Panc1 (cell line): ENCODE results near the gene CAVIN1. TPM values are rescaled to one million over a fixed set of nuclear protein-coding genes. Genes with fewer than 3 reads are reported as not detected.
"Not testable (repeated sequence)": the region's sequence is repeated elsewhere in the genome, so short reads cannot be mapped to it uniquely, and the experiment has no call there.

Experiments used
- ATAC-seq: fragments of 200-7000 bp; cut with Tn5 transposase; 2 replicates; pipeline ENCODE4 v1.9.1; 2020; ENCODE audit warnings: mild to moderate bottlenecking, moderate library complexity
- BruUV-seq: library from RNA; stranded (reverse); fragments of 400-500 nt; replicated peaks from 2 replicates; lab custom pipeline; 2021; lab: Mats Ljungman, UMichigan
- CTCF ChIA-PET: fragments of 300-600 bp; sonication (Branson Sonifier 250); formaldehyde crosslinking; loops from one replicate; lab custom pipeline; 2022; ENCODE audit warnings: antibody characterized with exemption; lab: Charles Lee
- POLR2A ChIA-PET: fragments of 300-600 bp; sonication (Branson Sonifier 250); formaldehyde crosslinking; loops from one replicate; lab custom pipeline; 2022; ENCODE audit warnings: antibody characterized with exemption; lab: Charles Lee
- DNase-seq: peaks from one replicate; pipeline ENCODE4 v3.0.0-alpha.2; 2010; ENCODE audit warnings: low read depth, low spot score
- H3K27ac ChIP-seq: 2 replicates; pipeline ENCODE4 v1.5.1; 2011; ENCODE audit warnings: mild to moderate bottlenecking, low read length, inconsistent platforms
- H3K27me3 ChIP-seq: fragments of 200-500 bp; sonication (Bioruptor generic); 2 replicates; pipeline ENCODE4 v1.6.0; 2014; ENCODE audit warnings: low read length, inconsistent platforms; ENCODE audit not compliant: control insufficient read depth, insufficient read depth
- H3K36me3 ChIP-seq: fragments of 200-500 bp; sonication (Bioruptor generic); 2 replicates; pipeline ENCODE4 v1.5.1; 2014; ENCODE audit warnings: inconsistent platforms, mild to moderate bottlenecking, low read length, moderate library complexity; ENCODE audit not compliant: control insufficient read depth, insufficient read depth
- H3K4me1 ChIP-seq: 2 replicates; pipeline ENCODE4 v1.5.1; 2011; ENCODE audit warnings: inconsistent platforms, mild to moderate bottlenecking, low read length, moderate library complexity; ENCODE audit not compliant: control insufficient read depth, insufficient read depth
- H3K4me3 ChIP-seq, 2 experiments: 2 replicates each; pipeline ENCODE4 v1.5.1; 2011 to 2012; ENCODE audit warnings: low read depth in 2 of 2, low read length in 2 of 2, mild to moderate bottlenecking in 2 of 2, inconsistent platforms in 1 of 2, moderate library complexity in 1 of 2
- H3K9me3 ChIP-seq: fragments of 200-500 bp; sonication (Bioruptor generic); 2 replicates; pipeline ENCODE4 v1.5.1; 2014; ENCODE audit warnings: low read depth, mild to moderate bottlenecking, inconsistent platforms, low read length, moderate library complexity; ENCODE audit not compliant: control insufficient read depth, insufficient read depth
- POLR2AphosphoS5 ChIP-seq: IDR thresholded peaks from 2 replicates; pipeline ENCODE4 v1.6.1; 2012; ENCODE audit warnings: mild to moderate bottlenecking, low read depth, low read length, moderate library complexity
- SIN3A ChIP-seq: IDR thresholded peaks from 2 replicates; pipeline ENCODE4 v1.6.1; 2012; ENCODE audit warnings: low read depth, mild to moderate bottlenecking, low read length, moderate library complexity, borderline replicate concordance; ENCODE audit not compliant: insufficient read depth
- TCF7L2 ChIP-seq: IDR thresholded peaks from 2 replicates; pipeline ENCODE4 v1.6.1; 2011; ENCODE audit warnings: mild to moderate bottlenecking, low read depth, low read length, inconsistent platforms
- in situ Hi-C: cut with HindIII; loops from 2 replicates; pipeline ENCODE4 v1.10.0; 2016; ENCODE audit warnings: low sequenced_read_pairs, low pct_unique_long_range_greater_than_20kb
- intact Hi-C: fragments of 100-400 bp; cut with micrococcal nuclease; formaldehyde crosslinking; loops from one replicate; pipeline ENCODE4 v1.10.0; 2022; ENCODE audit not compliant: unreplicated experiment
- total RNA-seq: library from RNA; stranded (reverse); gene quantifications from one replicate; pipeline ENCODE4 v1.2.1, GENCODE V29; 2021; ENCODE audit not compliant: unreplicated experiment
- TF ChIP-seq, protein P1 (sequence below), 2 experiments: IDR thresholded peaks; 2 replicates each; pipeline ENCODE4 v1.6.1; 2011 to 2012; ENCODE audit warnings: low read depth in 2 of 2, control low read depth in 1 of 2, low read length in 1 of 2, mild to moderate bottlenecking in 1 of 2, moderate library complexity in 1 of 2; ENCODE audit not compliant: insufficient read depth in 1 of 2
- TF ChIP-seq, protein P2 (sequence below): fragments of 450-650 bp; IDR thresholded peaks from 2 replicates; pipeline ENCODE4 v1.5.1; 2017; ENCODE audit warnings: mild to moderate bottlenecking

CAVIN1 gene
- total RNA-seq, 1 experiment from 2014 or later: 315 TPM

- H3K4me3 ChIP-seq, H3K36me3 ChIP-seq, H3K9me3 ChIP-seq, intact Hi-C loops, CTCF ChIA-PET, H3K27me3 ChIP-seq, in situ Hi-C loops, DNase-seq, BruUV-seq, H3K27ac ChIP-seq, ATAC-seq: not testable (repeated sequence)
- POLR2A ChIA-PET: interaction anchor here (0.7 kb wide), 1 partner anchor 8 kb away, joined by 3 read pairs; no protein-coding TSS in a partner anchor
- peaks cover 36% of the 10 kb centered on the region for H3K4me1 ChIP-seq
Measured at GRCh38 chr17:42368310-42368709, 54.7 kb downstream of the CAVIN1 start.

- Histone ChIP-seq H3K4me1 (peaks cover 55% of the 10 kb centered on the region), H3K27ac (peak overlapping the region; percentile 49; the same call in 1 of the 2 replicates)
- BruUV-seq, in situ Hi-C loops, H3K9me3 ChIP-seq, H3K4me3 ChIP-seq, H3K36me3 ChIP-seq, POLR2A ChIA-PET, H3K27me3 ChIP-seq, DNase-seq, intact Hi-C loops: not testable (repeated sequence)
- CTCF ChIA-PET: interaction anchor here (0.6 kb wide), 1 partner anchor 84 kb away, joined by 3 read pairs; no protein-coding TSS in a partner anchor
- ATAC-seq: 0 out of 2 replicates have a peak, but pooled peaks have one; percentile 31
Measured at GRCh38 chr17:42366176-42367023, 56.7 kb downstream of the CAVIN1 start.

- Histone ChIP-seq H3K36me3 (no peaks in the 10 kb centered on the region), H3K9me3 (no peaks in the 10 kb centered on the region), H3K4me3 (no peak overlapping the region), H3K27me3 (no peaks in the 10 kb centered on the region), H3K4me1 (peaks cover 55% of the 10 kb centered on the region), H3K27ac (peak overlapping the region; percentile 13; the same call in 1 of the 2 replicates)
- DNase-seq (no peak), ATAC-seq (no peak)
- ChIA-PET POLR2A (interaction anchor here (0.7 kb wide), 1 partner anchor 55 kb away, joined by 5 read pairs; no protein-coding TSS in a partner anchor), CTCF (no interaction called here)
- intact Hi-C loops: no loop called here
- in situ Hi-C loops: no loop called here
- BruUV-seq: no TSS peak
- no peak for TF ChIP-seq SIN3A
- no peak for TF ChIP-seq TCF7L2
- TF ChIP-seq, protein P1, sequence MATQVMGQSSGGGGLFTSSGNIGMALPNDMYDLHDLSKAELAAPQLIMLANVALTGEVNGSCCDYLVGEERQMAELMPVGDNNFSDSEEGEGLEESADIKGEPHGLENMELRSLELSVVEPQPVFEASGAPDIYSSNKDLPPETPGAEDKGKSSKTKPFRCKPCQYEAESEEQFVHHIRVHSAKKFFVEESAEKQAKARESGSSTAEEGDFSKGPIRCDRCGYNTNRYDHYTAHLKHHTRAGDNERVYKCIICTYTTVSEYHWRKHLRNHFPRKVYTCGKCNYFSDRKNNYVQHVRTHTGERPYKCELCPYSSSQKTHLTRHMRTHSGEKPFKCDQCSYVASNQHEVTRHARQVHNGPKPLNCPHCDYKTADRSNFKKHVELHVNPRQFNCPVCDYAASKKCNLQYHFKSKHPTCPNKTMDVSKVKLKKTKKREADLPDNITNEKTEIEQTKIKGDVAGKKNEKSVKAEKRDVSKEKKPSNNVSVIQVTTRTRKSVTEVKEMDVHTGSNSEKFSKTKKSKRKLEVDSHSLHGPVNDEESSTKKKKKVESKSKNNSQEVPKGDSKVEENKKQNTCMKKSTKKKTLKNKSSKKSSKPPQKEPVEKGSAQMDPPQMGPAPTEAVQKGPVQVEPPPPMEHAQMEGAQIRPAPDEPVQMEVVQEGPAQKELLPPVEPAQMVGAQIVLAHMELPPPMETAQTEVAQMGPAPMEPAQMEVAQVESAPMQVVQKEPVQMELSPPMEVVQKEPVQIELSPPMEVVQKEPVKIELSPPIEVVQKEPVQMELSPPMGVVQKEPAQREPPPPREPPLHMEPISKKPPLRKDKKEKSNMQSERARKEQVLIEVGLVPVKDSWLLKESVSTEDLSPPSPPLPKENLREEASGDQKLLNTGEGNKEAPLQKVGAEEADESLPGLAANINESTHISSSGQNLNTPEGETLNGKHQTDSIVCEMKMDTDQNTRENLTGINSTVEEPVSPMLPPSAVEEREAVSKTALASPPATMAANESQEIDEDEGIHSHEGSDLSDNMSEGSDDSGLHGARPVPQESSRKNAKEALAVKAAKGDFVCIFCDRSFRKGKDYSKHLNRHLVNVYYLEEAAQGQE (IDR thresholded peaks at IDR 0.05; ENCODE audit: insufficient read depth in 1 of 2, low read depth in 2 of 2, low read length in 1 of 2): no peak
- no peak for TF ChIP-seq POLR2AphosphoS5
- TF ChIP-seq, protein P2, sequence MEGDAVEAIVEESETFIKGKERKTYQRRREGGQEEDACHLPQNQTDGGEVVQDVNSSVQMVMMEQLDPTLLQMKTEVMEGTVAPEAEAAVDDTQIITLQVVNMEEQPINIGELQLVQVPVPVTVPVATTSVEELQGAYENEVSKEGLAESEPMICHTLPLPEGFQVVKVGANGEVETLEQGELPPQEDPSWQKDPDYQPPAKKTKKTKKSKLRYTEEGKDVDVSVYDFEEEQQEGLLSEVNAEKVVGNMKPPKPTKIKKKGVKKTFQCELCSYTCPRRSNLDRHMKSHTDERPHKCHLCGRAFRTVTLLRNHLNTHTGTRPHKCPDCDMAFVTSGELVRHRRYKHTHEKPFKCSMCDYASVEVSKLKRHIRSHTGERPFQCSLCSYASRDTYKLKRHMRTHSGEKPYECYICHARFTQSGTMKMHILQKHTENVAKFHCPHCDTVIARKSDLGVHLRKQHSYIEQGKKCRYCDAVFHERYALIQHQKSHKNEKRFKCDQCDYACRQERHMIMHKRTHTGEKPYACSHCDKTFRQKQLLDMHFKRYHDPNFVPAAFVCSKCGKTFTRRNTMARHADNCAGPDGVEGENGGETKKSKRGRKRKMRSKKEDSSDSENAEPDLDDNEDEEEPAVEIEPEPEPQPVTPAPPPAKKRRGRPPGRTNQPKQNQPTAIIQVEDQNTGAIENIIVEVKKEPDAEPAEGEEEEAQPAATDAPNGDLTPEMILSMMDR: no peak
Measured at GRCh38 chr17:42365136-42365535, 57.9 kb downstream of the CAVIN1 start.
